H1 (cell line): ENCODE measurements around the gene ATP9B. TPM values are rescaled to one million over a fixed set of nuclear protein-coding genes. Genes with fewer than 3 reads are reported as not detected.

Experiments used
- ATF2 ChIP-seq: IDR thresholded peaks from 2 replicates; pipeline ENCODE4 v1.6.1; 2012; ENCODE audit warnings: low read length, inconsistent platforms
- CHD2 ChIP-seq: IDR thresholded peaks from 2 replicates; pipeline ENCODE4 v1.6.1; 2012; ENCODE audit warnings: low read length, improper control_type of control experiment
- JUN ChIP-seq: IDR thresholded peaks from 2 replicates; pipeline ENCODE4 v1.6.1; 2011; ENCODE audit warnings: low read depth, mild to moderate bottlenecking, improper control_type of control experiment, low read length
- MAFK ChIP-seq: IDR thresholded peaks from 2 replicates; pipeline ENCODE4 v1.6.1; 2012; ENCODE audit warnings: low read depth, mild to moderate bottlenecking, improper control_type of control experiment, low read length
- NRF1 ChIP-seq: IDR thresholded peaks from 2 replicates; pipeline ENCODE4 v1.6.1; 2011; ENCODE audit warnings: mild to moderate bottlenecking, low read depth, low read length, improper control_type of control experiment
- RBBP5 ChIP-seq: IDR thresholded peaks from 2 replicates; pipeline ENCODE4 v1.7.1; 2012; ENCODE audit warnings: low read depth, mild to moderate bottlenecking, inconsistent platforms, low read length, moderate library complexity, borderline replicate concordance
- RXRA ChIP-seq: IDR thresholded peaks from 2 replicates; pipeline ENCODE4 v1.6.1; 2011; ENCODE audit warnings: low read depth, mild to moderate bottlenecking, low read length, moderate library complexity; ENCODE audit not compliant: insufficient read depth
- SP1 ChIP-seq: IDR thresholded peaks from 2 replicates; pipeline ENCODE4 v1.6.1; 2011; ENCODE audit warnings: low read depth, low read length
- polyA plus RNA-seq, 7 experiments: library from polyadenylated mRNA; depleted of rRNA in 3 of 7; stranded (reverse) in 5 of 7; unstranded in 2 of 7; fragments of >200 nt in 5 of 7; fragments of 200-250 nt in 2 of 7; gene quantifications; 1 replicate in 5 of 7; 2 replicates in 1 of 7; 4 replicates in 1 of 7; pipeline versions ENCODE4 v1.2.1 to v1.2.3, GENCODE V29; 2011 to 2013; ENCODE audit warnings: missing spikeins in 2 of 7, mixed read lengths in 2 of 7
- total RNA-seq: library from RNA; stranded (reverse); fragmentation: NEBNext Ultra II Directional; extraction: Animal tissue kit (Norgen Biotek cat#: 25700); gene quantifications from 2 replicates; pipeline ENCODE4 v1.2.1, GENCODE V29; 2021
- TF ChIP-seq, protein P1 (sequence below): fragments of 300-600 bp; sonication (generic); IDR thresholded peaks from 2 replicates; pipeline ENCODE4 v1.7.1; 2012; ENCODE audit warnings: low read length, moderate library complexity, mild to moderate bottlenecking, inconsistent platforms; ENCODE audit not compliant: insufficient replicate concordance
- TF ChIP-seq, protein P2 (sequence below): IDR thresholded peaks from 2 replicates; pipeline ENCODE4 v1.6.1; 2012; ENCODE audit warnings: inconsistent platforms

ATP9B gene
- total and polyA plus RNA-seq, 2 of the 8 experiments (the other 6 are each of a cell fraction or from before 2014, with no cell fraction given) = 15.1 to 21.7 TPM

DNA sequence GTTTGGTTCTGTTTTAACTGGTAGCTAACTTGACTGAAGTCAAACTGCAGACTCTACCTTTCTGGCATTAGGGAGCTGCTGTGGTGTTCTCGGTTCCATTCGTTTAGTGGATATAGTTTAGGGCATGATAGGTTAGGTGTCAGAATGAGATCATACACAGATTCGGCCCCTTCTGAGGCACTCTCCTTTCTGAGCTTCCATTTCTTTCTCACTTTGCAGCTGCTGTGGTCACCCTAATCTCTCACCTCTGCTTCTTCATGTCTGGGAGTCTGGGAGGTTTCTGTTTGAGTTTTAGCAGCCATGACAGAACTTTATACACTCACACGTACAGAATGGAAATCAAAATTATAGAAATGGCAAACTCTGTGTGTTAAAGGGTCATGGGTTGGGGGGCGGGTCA lies 122.8 kb downstream of the ATP9B start (continued):
- TF ChIP-seq, protein P1, sequence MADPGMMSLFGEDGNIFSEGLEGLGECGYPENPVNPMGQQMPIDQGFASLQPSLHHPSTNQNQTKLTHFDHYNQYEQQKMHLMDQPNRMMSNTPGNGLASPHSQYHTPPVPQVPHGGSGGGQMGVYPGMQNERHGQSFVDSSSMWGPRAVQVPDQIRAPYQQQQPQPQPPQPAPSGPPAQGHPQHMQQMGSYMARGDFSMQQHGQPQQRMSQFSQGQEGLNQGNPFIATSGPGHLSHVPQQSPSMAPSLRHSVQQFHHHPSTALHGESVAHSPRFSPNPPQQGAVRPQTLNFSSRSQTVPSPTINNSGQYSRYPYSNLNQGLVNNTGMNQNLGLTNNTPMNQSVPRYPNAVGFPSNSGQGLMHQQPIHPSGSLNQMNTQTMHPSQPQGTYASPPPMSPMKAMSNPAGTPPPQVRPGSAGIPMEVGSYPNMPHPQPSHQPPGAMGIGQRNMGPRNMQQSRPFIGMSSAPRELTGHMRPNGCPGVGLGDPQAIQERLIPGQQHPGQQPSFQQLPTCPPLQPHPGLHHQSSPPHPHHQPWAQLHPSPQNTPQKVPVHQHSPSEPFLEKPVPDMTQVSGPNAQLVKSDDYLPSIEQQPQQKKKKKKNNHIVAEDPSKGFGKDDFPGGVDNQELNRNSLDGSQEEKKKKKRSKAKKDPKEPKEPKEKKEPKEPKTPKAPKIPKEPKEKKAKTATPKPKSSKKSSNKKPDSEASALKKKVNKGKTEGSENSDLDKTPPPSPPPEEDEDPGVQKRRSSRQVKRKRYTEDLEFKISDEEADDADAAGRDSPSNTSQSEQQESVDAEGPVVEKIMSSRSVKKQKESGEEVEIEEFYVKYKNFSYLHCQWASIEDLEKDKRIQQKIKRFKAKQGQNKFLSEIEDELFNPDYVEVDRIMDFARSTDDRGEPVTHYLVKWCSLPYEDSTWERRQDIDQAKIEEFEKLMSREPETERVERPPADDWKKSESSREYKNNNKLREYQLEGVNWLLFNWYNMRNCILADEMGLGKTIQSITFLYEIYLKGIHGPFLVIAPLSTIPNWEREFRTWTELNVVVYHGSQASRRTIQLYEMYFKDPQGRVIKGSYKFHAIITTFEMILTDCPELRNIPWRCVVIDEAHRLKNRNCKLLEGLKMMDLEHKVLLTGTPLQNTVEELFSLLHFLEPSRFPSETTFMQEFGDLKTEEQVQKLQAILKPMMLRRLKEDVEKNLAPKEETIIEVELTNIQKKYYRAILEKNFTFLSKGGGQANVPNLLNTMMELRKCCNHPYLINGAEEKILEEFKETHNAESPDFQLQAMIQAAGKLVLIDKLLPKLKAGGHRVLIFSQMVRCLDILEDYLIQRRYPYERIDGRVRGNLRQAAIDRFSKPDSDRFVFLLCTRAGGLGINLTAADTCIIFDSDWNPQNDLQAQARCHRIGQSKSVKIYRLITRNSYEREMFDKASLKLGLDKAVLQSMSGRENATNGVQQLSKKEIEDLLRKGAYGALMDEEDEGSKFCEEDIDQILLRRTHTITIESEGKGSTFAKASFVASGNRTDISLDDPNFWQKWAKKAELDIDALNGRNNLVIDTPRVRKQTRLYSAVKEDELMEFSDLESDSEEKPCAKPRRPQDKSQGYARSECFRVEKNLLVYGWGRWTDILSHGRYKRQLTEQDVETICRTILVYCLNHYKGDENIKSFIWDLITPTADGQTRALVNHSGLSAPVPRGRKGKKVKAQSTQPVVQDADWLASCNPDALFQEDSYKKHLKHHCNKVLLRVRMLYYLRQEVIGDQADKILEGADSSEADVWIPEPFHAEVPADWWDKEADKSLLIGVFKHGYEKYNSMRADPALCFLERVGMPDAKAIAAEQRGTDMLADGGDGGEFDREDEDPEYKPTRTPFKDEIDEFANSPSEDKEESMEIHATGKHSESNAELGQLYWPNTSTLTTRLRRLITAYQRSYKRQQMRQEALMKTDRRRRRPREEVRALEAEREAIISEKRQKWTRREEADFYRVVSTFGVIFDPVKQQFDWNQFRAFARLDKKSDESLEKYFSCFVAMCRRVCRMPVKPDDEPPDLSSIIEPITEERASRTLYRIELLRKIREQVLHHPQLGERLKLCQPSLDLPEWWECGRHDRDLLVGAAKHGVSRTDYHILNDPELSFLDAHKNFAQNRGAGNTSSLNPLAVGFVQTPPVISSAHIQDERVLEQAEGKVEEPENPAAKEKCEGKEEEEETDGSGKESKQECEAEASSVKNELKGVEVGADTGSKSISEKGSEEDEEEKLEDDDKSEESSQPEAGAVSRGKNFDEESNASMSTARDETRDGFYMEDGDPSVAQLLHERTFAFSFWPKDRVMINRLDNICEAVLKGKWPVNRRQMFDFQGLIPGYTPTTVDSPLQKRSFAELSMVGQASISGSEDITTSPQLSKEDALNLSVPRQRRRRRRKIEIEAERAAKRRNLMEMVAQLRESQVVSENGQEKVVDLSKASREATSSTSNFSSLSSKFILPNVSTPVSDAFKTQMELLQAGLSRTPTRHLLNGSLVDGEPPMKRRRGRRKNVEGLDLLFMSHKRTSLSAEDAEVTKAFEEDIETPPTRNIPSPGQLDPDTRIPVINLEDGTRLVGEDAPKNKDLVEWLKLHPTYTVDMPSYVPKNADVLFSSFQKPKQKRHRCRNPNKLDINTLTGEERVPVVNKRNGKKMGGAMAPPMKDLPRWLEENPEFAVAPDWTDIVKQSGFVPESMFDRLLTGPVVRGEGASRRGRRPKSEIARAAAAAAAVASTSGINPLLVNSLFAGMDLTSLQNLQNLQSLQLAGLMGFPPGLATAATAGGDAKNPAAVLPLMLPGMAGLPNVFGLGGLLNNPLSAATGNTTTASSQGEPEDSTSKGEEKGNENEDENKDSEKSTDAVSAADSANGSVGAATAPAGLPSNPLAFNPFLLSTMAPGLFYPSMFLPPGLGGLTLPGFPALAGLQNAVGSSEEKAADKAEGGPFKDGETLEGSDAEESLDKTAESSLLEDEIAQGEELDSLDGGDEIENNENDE = no peak
- TF ChIP-seq RXRA (no peak), CHD2 (no peak), SP1 (no peak), MAFK (no peak), ATF2 (no peak), RBBP5 (no peak), JUN (no peak), NRF1 (no peak)
- TF ChIP-seq, protein P2, sequence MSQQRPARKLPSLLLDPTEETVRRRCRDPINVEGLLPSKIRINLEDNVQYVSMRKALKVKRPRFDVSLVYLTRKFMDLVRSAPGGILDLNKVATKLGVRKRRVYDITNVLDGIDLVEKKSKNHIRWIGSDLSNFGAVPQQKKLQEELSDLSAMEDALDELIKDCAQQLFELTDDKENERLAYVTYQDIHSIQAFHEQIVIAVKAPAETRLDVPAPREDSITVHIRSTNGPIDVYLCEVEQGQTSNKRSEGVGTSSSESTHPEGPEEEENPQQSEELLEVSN = no peak
- TF ChIP-seq, all 59 proteins: peak for 0
